HG03025 (cell line): ENCODE data around the gene RHBDL1.

Source experiments
- ATAC-seq: cut with Tn5 transposase; IDR thresholded peaks from one replicate; pipeline ENCODE4 v1.9.1; 2021; ENCODE audit warnings: mild to moderate bottlenecking, moderate library complexity; ENCODE audit not compliant: unreplicated experiment, low FRiP score

RHBDL1 gene

GRCh38 chr16:674968-675883, at the start of gene RHBDL1:
Gene RHBDL1, plus strand, starts transcription at chr16:675671. Its CDS starts 120 bp downstream, at chr16:675791.
- no peak for ATAC-seq

GRCh38 chr16:625977-626765, 49.3 kb upstream of the RHBDL1 start:
- ATAC-seq = no peak

DNA sequence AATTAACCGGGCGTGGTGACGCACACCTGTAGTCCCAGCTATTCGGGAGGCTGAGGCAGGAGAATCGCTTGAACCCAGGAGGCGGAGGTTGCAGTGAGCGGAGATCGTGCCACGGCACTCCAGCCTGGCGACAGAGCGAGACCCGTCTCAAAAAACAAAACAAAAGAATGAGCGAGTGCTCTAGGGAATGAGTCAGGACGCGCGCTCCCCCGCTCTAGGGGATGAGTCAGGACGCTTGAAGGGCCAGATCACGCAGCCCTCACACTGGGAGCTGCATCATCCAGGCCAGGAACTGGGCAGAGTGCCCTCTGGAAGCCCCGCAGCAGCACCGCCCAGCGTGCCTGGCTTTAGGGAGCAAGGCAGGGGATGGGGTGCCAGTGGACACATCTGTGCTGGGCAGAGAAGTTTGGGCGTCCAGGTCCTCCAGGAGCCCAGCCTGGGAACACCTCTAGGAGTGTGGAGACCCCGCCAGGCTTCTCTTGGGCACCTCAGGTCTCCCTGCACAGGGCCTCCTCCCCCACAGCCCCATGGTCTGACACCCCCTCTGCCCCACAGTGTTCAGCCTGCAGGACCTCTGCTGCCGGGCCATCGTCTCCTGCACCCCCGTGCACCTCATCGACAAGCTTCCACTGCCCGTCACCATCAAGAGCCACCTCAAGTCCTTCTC, 48.6 kb upstream of the RHBDL1 start:
- no peak for ATAC-seq

DNA sequence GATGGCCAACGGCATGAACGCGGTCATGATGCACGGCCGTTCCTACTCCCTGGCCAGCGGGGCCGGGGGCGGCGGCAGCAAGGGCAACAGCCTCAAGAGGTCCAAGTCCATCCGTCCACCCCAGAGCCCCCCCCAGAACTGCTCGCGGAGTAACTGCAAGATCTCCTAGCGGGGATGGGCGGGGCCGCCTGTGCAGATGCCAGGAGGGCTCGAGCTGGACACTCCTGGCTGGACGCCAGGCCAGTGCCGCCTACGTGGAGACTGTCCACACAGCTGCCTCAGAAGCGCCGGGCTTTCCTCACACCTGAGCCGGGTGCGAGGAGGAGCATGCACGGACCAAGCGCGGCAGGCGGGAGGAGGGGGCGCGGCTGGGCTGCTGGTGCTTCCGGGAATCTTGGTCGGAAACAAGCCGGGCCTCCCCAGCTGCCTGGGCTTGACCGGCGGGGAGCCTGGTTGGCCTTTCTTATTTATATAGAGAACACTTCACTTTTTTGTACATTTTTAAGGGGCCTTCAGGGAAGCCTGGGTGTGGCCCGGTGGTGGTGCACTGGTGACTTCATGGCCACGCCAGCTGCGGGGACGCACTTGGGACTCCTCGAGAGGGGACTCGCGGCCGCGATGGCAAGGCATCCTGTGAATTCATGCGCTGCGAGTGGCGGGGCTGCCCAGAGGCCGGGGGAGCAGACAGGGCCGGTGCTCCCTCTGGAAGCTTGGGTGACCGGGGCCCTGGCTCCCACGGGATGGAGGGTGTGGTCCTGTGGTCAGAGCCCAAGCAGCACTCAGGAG, 47.8 kb upstream of the RHBDL1 start:
- no peak for ATAC-seq

- no peak for ATAC-seq
Observed at GRCh38 chr16:628321-629061, 47.0 kb upstream of the RHBDL1 start.

GRCh38 chr16:629185-629832, 46.2 kb upstream of the RHBDL1 start:
- no peak for ATAC-seq

- ATAC-seq = no peak
Observed at GRCh38 chr16:629833-630248, 45.6 kb upstream of the RHBDL1 start.

DNA sequence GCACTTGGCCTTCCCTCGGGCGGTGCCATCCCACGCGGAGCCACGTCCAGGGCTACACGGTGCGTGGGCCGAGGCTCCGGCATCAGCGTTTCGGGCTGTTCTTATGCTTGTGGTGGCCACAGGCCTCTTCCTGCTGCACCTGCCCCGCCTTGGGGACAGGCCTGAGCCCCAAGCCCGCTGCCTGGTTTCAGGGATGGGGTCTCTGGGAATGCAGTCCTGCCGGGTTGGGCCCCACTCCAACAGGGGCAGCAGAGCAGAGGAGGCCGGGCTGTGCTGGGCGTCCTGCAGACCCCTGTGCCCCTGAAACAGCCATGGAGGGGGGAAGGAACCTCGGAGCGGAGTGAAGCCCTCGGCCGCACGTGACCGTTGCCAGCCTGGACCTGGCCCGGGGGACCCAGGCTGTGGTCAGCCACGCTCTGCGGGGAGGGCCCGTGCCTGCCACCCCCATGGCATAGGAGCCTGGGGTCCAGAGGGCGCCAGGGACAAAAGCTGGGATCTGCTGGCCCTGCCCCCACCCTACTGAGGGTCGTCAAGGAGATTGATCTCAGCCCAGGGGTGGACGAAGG, 45.1 kb upstream of the RHBDL1 start:
- ATAC-seq = no peak

DNA sequence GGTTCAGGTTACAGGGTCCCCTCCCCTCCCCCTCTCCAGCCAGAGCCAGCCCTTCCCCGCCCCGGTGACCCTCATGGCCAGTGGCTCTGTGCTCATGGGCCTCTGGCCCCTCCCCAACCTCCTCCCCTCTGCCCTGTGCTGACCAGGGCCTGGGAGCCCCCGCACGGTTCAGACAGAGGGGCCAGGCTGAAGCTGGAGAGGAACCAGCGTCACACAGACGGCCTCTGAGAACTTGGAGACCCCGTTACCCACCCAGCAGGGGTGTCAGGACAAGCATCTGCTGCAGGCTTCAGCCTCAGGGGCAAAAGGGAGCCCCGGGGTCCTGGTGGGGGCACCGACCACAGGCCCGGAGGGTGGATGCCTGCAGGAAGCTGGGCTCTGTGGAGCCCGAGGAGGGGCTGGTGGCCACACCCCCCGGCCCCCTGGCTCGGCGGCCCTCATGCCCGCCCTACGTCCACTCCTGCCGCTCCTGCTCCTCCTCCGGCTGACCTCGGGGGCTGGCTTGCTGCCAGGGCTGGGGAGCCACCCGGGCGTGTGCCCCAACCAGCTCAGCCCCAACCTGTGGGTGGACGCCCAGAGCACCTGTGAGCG, 44.6 kb upstream of the RHBDL1 start, which contains the start of gene WFIKKN1:
Gene WFIKKN1 (plus strand): TSS at position 171 of the 591 bp plus-strand sequence. CDS start 269 bp downstream, at position 440.
- no peak for ATAC-seq

DNA sequence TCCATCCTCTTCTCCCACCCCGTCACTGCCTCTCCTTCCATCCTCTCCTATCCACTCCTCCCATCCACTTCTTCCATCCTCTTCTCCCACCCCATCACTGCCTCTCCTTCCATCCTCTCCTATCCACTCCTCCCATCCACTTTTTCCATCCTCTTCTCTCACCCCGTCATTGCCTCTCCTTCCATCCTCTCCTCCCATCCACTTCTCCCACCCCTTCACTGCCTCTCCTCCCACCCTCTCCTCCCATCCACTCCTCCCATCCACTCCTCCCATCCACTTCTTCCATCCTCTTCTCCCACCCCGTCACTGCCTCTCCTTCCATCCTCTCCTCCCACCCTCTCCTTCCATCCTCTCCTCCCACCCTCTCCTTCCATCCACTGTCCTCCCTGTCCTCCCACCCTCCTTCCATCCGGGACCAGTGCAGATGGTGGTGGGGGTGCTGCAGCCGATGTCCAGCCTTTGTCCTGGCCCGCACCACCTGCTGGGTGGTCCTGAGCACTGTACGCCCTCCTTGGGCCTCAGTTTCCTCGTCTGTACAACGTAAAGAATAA, 43.6 kb upstream of the RHBDL1 start:
- ATAC-seq = no peak

DNA sequence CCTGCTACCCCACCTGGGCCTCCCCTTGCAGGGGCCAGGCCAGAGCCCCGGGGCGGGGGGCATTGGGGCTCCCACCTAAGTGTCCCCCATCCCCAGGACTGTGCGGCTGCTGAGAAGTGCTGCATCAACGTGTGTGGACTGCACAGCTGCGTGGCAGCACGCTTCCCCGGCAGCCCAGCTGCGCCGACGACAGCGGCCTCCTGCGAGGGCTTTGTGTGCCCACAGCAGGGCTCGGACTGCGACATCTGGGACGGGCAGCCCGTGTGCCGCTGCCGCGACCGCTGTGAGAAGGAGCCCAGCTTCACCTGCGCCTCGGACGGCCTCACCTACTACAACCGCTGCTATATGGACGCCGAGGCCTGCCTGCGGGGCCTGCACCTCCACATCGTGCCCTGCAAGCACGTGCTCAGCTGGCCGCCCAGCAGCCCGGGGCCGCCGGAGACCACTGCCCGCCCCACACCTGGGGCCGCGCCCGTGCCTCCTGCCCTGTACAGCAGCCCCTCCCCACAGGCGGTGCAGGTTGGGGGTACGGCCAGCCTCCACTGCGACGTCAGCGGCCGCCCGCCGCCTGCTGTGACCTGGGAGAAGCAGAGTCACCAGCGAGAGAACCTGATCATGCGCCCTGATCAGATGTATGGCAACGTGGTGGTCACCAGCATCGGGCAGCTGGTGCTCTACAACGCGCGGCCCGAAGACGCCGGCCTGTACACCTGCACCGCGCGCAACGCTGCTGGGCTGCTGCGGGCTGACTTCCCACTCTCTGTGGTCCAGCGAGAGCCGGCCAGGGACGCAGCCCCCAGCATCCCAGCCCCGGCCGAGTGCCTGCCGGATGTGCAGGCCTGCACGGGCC, 42.8 kb upstream of the RHBDL1 start:
- no peak for ATAC-seq

DNA sequence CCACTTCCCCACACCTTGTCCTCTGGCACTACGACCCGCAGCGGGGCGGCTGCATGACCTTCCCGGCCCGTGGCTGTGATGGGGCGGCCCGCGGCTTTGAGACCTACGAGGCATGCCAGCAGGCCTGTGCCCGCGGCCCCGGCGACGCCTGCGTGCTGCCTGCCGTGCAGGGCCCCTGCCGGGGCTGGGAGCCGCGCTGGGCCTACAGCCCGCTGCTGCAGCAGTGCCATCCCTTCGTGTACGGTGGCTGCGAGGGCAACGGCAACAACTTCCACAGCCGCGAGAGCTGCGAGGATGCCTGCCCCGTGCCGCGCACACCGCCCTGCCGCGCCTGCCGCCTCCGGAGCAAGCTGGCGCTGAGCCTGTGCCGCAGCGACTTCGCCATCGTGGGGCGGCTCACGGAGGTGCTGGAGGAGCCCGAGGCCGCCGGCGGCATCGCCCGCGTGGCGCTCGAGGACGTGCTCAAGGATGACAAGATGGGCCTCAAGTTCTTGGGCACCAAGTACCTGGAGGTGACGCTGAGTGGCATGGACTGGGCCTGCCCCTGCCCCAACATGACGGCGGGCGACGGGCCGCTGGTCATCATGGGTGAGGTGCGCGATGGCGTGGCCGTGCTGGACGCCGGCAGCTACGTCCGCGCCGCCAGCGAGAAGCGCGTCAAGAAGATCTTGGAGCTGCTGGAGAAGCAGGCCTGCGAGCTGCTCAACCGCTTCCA, 42.0 kb upstream of the RHBDL1 start:
- no peak for ATAC-seq

DNA sequence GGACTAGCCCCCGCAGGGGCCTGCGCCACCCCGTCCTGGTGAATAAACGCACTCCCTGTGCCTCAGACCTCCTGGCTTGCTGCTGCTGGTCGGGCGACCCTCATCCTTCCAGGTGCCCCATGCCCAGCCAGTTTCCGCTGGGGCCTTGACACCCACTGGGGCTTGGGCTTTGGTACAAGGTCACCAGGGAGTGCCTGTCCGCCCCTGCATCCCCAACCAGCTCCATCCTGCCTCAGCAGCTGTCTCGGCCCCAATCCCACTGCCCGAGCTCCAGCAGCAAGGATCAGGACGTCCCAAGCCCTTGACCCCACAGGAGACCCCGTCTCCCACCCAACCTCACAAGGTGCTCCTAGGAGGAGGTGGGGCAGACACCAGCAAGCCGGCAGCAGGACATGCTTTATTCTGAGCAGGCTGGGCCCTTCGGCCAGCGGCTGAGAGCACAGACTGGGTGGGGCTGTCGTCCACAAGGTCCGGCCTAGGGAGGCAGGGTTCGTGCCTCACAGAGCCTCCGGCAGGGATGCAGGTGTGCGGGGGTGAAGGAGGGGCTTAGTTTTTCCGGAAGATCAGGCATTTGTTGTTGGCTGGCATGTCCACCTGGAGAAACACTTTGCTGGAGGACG, 41.3 kb upstream of the RHBDL1 start:
- no peak for ATAC-seq

- no peak for ATAC-seq
Observed at GRCh38 chr16:634996-635395, 40.5 kb upstream of the RHBDL1 start.

DNA sequence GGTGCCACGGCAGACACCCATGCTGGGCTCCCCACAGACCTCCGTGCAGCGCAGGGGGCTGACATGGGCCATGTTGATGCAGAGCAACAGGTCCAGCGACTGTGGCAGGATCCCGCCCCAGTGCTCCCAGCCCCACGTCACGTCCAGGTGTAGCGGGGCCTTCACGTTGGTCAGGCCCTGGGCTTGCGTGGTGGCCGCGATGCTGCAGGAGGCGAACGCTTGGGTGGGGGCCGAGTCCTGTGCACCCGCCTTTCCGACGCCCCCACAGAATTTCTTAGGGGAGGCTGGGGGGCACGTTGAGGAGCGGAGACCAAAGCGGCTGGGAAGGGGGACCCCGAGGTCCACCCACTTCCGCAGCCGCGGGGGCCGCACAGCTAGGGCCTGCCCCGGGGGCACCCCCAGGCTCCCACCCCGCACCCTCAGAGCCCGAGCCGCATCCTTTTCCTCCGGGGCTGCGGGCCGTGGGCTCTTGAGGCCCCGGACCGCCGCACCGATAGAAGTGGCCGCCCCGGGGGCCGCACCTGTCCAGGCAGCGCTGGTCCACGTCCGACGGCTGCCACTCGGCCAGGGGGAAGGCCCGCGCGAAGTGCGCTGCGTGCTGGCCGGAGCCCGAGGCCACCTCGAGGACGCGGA, 39.8 kb upstream of the RHBDL1 start:
- ATAC-seq = no peak
